Activated T-helper 1 cell treated with anti-CD3 and anti-CD28 coated beads, Interleukin-12 subunit alpha, Interleukin-12 subunit beta, Interleukin-2, Interleukin-4 antibody, amounts not matched to agents 30 ng/mL and 10 ng/mL and 1 ng/mL, durations not matched to agents 14 hours and 24 hours and 36 hours (primary cell): ENCODE results near the gene RNASE13. TPM values are rescaled to one million over a fixed set of nuclear protein-coding genes. Genes with fewer than 3 reads are reported as not detected.

ENCODE experiments used
- DNase-seq: peaks from one replicate; pipeline ENCODE4 v3.0.0; 2021; ENCODE audit warnings: low spot score
- H3K27ac Mint-ChIP-seq: one replicate; pipeline ENCODE4 v1.8.0; 2021; ENCODE audit warnings: mild to moderate bottlenecking, mixed read lengths
- H3K27me3 Mint-ChIP-seq: one replicate; pipeline ENCODE4 v1.8.0; 2022; ENCODE audit warnings: mild to moderate bottlenecking, moderate library complexity, mixed read lengths; ENCODE audit not compliant: insufficient read depth
- H3K36me3 Mint-ChIP-seq: one replicate; pipeline ENCODE4 v1.8.0; 2021; ENCODE audit warnings: low read depth, mixed read lengths
- H3K4me1 Mint-ChIP-seq: one replicate; pipeline ENCODE4 v1.8.0; 2021; ENCODE audit warnings: low read depth, mixed read lengths
- H3K4me3 Mint-ChIP-seq: one replicate; pipeline ENCODE4 v1.8.0; 2021; ENCODE audit warnings: mild to moderate bottlenecking, moderate library complexity, mixed read lengths
- H3K9me3 Mint-ChIP-seq: one replicate; pipeline ENCODE4 v1.8.0; 2021; ENCODE audit warnings: mixed read lengths
- intact Hi-C: fragments of 100-400 bp; cut with micrococcal nuclease; formaldehyde crosslinking; loops from one replicate; pipeline ENCODE4 v1.15.1; 2024
- total RNA-seq: library from RNA; stranded (reverse); gene quantifications from 2 replicates; pipeline ENCODE4 v1.2.3, GENCODE V29; 2022

Gene RNASE13
- total RNA-seq, 1 donor from 2014 or later: not detected

DNA sequence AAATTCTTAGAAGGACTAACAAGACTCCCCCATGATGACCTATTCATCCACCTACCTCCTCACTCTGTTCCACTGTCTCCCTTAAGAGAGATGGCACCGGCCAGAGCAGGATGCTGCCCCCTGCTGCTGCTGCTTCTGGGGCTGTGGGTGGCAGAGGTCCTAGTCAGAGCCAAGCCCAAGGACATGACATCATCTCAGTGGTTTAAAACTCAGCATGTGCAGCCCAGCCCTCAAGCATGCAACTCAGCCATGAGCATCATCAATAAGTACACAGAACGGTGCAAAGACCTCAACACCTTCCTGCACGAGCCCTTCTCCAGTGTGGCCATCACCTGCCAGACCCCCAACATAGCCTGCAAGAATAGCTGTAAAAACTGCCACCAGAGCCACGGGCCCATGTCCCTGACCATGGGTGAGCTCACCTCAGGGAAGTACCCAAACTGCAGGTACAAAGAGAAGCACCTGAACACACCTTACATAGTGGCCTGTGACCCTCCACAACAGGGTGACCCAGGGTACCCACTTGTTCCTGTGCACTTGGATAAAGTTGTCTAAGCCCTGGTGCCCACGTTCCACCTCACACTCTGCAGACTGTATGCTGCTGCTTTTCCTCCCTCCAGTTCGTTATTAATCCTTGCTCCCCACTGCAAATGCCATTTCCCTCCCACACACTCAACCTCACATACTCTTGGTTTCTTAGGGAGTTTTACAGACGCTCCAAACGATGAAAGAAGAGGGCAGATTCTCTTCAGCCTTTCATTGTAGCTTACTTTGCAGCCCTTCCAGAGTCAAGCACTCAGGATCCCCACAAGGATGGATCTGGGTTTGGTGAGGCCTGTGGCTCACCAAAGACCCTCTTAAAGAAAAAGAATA lies 23.4 kb upstream of the RNASE13 start, which contains the start of gene RNASE8:
Gene RNASE8 (plus strand): TSS at position 20 of the 873 bp plus-strand sequence. CDS start 71 bp downstream, at position 91.
- no peak within 1 kb of the TSS for H3K4me3 Mint-ChIP-seq
- DNase-seq: no peak
- H3K9me3 Mint-ChIP-seq: no peaks in the 10 kb centered on the region
- peaks cover 31% of the 10 kb centered on the region for H3K27me3 Mint-ChIP-seq
- intact Hi-C loops: loop anchor here (1.0 kb wide), 1 partner anchor 44 kb away; no protein-coding TSS in a partner anchor
- no peaks in the 10 kb centered on the region for H3K4me1 Mint-ChIP-seq
- H3K36me3 Mint-ChIP-seq: no peaks in the 10 kb centered on the region
- H3K27ac Mint-ChIP-seq: no peak within 1 kb of the TSS

DNA sequence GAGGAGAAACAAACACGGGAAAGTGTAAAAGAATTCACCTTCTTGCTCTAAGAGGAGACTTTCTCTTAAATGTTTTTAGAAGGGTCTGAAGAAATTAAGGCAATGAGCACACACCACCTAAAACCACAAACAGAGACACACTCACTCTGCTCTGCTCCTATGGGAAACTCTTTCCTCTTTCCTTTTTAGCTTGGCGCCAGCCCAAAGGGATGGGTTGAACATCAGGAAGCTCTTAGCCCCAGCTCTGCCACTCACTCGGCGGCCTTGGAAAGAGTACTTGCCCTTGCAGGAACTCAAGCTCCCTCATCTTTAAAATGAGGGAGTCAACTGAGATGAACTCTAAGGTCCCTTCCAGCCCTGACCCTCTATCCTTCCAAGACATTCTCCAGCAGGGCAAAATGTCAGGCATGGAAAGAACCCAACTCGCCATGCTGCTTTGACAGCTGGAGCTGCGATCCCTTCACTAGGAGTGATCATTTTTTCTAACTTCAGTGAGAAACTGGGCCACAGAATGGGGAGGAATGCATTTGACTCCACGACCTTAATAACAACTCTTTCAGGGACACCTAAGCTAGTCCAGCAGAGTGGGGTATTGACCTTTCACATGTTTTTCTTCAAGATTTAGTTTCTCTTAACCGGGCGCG lies 22.0 kb upstream of the RNASE13 start:
- Mint-ChIP-seq H3K27me3 (peaks cover 25% of the 10 kb centered on the region), H3K4me1 (no peaks in the 10 kb centered on the region), H3K36me3 (no peaks in the 10 kb centered on the region), H3K4me3 (no peak overlapping the region), H3K27ac (no peak overlapping the region), H3K9me3 (no peaks in the 10 kb centered on the region)
- no peak for DNase-seq
- intact Hi-C loops: loop anchor here (1.0 kb wide), 1 partner anchor 42 kb away; no protein-coding TSS in a partner anchor

DNA sequence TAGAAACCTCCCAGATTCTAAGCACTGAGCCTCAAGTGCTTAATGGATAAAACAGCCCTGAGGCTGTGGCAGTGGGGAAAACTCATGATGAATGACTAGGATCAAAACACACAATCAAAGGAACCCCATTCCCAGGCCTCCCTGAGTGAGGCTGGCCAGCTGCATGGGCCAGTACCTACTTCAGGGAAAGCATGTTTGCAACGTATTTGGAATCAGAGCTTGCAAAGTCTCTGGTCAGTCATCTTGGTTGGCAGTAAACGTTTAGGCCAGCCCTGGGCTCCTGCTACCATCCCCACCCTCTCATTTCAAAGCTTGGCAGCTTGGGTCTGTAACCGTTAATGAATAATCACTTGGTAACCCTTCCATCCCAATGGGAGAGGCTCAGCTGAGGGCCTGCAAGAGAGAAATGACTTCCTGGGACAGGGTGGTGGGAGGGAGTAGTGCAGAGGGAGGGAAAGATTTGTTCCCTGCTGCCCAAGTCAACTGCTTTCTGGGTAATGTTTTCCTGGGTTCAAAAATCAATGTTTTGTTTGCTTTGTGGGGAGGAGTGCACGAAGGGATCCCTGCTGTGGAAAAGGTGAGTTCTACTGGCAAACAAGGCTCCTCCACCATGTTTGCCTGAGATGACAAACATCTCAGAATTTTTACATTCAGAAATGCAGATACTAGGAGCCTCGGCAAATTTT lies 21.0 kb upstream of the RNASE13 start:
- Mint-ChIP-seq H3K4me3 (no peak overlapping the region), H3K9me3 (no peaks in the 10 kb centered on the region), H3K27me3 (peaks cover 22% of the 10 kb centered on the region), H3K27ac (no peak overlapping the region), H3K4me1 (no peaks in the 10 kb centered on the region), H3K36me3 (no peaks in the 10 kb centered on the region)
- no peak for DNase-seq
- intact Hi-C loops: no loop called here

DNA sequence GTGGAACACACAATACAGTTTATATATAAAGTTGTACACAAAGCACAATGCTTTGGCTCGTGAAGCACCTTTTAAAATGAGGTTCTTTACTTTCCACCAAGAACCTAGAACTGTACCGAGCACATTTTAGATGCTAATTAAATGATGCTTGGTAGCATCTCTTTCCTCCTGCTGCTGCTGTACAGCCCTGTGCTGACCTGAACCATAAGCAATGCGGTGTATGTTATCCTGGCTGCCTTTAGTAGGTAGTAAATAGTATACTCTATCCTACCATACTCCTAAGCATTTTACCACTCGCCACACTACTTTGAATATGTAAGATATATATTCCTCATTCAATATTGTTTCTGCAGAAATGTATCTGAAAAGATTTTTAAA lies 20.1 kb upstream of the RNASE13 start:
- H3K9me3 Mint-ChIP-seq: no peaks in the 10 kb centered on the region
- no peak overlapping the region for H3K27ac Mint-ChIP-seq
- no peak for DNase-seq
- H3K36me3 Mint-ChIP-seq: no peaks in the 10 kb centered on the region
- H3K4me1 Mint-ChIP-seq: no peaks in the 10 kb centered on the region
- intact Hi-C loops: no loop called here
- H3K27me3 Mint-ChIP-seq: peaks cover 18% of the 10 kb centered on the region
- no peak overlapping the region for H3K4me3 Mint-ChIP-seq

DNA sequence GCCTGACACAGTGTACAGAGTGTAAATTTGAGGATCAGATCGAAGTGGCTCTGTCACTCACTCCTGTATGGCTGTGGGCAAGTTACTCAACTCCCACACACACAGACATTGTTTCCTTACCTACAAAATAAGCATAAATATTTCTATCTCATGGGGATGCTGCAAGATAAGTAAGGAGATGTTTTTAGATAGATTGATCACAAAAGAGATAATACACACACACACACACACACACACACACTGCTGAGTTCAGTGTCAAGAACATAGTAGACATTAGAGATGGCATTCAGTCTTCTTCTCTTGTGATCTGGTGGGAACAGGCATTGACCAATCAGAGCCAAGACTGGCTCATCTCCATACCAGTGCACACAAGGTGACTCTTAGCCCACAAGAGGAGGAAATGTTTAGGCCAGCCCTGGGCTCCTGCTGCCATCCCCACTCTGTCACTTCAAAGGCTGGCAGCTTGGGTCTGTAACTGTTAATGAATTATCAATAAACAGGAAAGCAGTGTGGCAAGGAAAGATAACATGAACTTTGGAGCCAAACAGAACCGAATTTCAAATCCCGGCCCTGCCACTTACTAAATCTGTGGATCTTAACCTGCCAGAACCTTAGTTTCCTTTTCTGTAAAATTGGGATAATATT lies 19.6 kb upstream of the RNASE13 start:
- Mint-ChIP-seq H3K36me3 (no peaks in the 10 kb centered on the region), H3K4me3 (no peak overlapping the region), H3K27me3 (peaks cover 18% of the 10 kb centered on the region), H3K9me3 (no peaks in the 10 kb centered on the region), H3K27ac (no peak overlapping the region), H3K4me1 (no peaks in the 10 kb centered on the region)
- intact Hi-C loops: no loop called here
- DNase-seq: no peak

DNA sequence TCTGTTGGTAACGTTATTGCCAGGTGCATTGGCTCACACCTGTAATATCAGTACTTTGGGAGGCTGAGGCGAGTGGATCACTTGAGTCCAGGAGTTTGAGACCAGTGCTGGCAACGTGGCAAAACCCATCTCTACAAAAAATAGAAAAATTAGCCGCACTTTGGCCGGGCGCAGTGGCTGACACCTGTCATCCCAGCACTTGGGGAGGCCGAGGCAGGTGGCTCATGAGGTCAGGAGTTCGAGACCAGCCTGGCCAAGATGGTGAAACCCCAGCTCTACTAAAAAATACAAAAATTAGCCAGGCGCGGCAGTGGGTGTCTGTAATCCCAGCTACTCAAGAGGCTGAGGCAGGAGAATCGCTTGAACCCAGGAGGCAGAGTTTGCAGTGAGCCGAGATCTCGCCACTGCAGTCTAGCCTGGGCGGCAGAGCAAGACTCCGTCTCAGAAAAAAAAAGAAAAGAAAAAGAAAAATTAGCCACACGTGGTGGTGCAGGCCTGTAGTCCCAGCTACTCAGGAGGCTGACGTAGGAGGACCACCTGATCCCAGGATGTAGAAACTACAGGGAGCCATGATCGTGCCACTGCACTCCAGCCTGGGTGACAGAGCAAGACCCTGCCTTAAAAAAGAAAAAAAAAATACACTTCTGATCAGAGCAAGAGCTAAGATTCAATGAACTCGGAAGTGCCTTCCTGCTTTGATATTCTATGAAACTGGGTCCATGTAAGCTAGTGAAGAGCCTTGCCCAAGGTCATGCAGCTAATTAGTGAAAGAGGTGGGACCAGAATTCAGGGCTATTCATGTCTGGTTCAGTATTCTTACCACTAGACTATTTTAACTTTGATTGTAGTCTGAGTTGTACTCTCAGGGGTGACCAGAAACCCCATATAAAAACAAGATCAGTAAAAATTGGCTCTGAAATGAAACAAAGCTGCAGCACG lies 18.8 kb upstream of the RNASE13 start:
- intact Hi-C loops: no loop called here
- Mint-ChIP-seq H3K36me3 (no peaks in the 10 kb centered on the region), H3K4me3 (no peak overlapping the region), H3K27ac (no peak overlapping the region), H3K9me3 (no peaks in the 10 kb centered on the region), H3K4me1 (no peaks in the 10 kb centered on the region), H3K27me3 (peaks cover 20% of the 10 kb centered on the region)
- DNase-seq: no peak

DNA sequence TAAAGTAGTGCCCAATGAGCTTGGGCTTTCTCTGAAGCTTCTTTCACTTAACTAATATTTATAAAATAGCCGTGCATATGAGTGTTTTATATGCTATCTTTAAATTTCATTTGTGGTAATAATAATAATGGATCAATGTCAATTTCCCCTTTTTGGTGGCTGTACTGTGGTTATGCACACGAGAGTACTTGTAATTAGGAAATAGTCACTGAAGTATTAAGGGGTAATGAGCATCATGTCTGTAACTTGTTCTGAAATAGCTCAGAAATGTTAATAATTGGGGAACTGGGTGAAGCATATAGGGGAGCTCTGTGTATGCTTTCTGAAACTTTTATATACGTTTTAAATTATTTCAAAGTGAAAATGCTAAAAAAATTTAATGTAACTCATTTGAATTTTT lies 16.0 kb upstream of the RNASE13 start:
- Mint-ChIP-seq H3K27ac (no peak overlapping the region), H3K27me3 (peaks cover 17% of the 10 kb centered on the region), H3K9me3 (no peaks in the 10 kb centered on the region), H3K4me1 (no peaks in the 10 kb centered on the region), H3K36me3 (no peaks in the 10 kb centered on the region), H3K4me3 (no peak overlapping the region)
- no peak for DNase-seq
- intact Hi-C loops: no loop called here

DNA sequence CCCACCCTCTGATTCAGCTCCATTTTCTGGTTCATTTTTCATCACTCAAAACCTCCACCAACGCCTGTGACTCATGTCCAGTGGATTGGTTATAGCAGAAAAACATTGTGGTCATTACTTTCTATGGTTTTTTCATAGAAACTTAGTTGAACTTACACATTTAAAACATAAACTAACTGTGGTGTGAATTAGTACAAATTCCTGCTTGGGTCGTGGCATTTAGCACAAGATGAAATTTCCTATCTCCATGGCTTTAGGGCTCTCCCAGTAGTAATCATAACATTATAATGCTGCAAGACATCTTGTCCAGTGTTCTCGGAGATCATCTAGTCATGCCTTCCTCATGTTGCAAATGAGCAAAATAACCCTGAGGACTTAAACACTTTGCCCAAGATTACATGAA lies 14.7 kb upstream of the RNASE13 start:
- H3K27me3 Mint-ChIP-seq: peaks cover 25% of the 10 kb centered on the region
- DNase-seq: no peak
- no peak overlapping the region for H3K27ac Mint-ChIP-seq
- intact Hi-C loops: no loop called here
- no peaks in the 10 kb centered on the region for H3K4me1 Mint-ChIP-seq
- no peaks in the 10 kb centered on the region for H3K36me3 Mint-ChIP-seq
- no peak overlapping the region for H3K4me3 Mint-ChIP-seq
- H3K9me3 Mint-ChIP-seq: no peaks in the 10 kb centered on the region

DNA sequence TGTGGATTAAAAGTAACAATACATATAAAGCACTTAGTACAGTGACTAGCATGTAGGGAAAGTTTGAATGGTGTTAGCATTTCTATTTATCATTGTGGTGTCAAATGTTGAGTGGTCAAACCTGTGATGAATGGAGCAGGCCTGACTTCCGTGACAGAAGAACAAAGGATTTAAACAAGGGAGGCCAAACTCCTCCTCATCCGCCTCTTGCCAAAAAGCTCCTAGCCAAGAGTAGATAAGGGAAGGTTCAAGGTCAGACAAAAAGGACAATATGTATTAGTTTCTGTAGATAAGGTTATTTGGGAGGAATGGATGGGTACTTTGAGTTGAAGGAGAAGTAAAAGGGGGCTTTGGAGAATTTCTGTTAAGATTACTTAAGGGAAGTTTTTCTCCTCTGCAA lies 14.0 kb upstream of the RNASE13 start:
- Mint-ChIP-seq H3K36me3 (no peaks in the 10 kb centered on the region), H3K9me3 (no peaks in the 10 kb centered on the region), H3K27me3 (peaks cover 27% of the 10 kb centered on the region), H3K4me3 (no peak overlapping the region), H3K4me1 (no peaks in the 10 kb centered on the region), H3K27ac (no peak overlapping the region)
- intact Hi-C loops: no loop called here
- no peak for DNase-seq

DNA sequence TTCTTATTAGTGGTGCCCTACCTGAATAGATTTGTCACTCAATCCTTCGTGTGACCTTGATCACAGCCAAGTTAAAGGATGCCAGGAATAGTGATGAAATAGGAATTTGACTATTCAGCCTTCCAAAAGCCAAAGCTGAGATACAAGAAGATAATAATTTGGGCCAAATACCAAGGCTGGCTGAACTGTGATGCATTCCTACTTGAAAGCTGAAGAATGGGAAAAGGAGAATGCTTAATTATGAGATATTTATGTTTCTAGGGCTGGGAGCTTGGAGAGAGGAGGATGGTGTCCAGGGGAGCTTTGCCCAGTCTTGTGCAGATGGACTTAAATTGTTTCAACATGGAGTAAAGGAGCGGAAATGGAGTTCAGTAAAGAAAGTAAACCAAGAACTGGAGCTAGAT lies 12.8 kb upstream of the RNASE13 start:
- Mint-ChIP-seq H3K27ac (no peak overlapping the region), H3K4me1 (no peaks in the 10 kb centered on the region), H3K27me3 (peaks cover 26% of the 10 kb centered on the region), H3K4me3 (no peak overlapping the region), H3K9me3 (no peaks in the 10 kb centered on the region), H3K36me3 (no peaks in the 10 kb centered on the region)
- DNase-seq: no peak
- intact Hi-C loops: no loop called here

DNA sequence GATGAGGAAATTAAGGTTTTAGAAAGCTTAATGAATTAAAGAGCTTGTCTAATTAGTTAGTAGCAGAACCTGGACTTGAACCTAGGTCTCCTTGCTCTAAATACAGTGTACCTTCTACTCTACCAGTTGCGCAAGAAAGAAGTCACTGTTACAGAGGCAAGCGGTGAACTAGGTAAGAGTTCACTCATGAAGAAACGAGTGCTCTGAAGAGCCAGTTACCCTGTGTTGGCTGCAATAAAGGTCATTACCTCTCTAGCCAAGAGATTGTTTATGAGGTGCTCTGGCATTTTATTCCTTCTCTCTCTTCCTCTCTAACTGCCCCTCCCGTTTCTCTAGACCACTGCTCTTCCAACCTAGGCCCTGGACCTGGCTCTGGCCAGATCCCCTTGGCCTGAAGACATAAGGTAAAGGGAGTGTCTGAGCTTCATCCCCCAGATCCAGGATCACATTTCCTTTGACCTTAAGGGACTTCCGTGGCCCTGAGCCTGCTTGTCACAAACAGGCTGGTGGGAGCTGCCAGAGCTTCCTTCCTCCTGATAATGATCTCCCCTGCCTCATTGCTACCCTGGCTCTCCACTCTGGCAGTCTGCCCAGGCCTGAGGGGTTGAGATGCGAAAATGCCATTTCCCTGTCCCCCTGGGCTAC lies 9.5 kb upstream of the RNASE13 start:
- intact Hi-C loops: no loop called here
- H3K36me3 Mint-ChIP-seq: no peaks in the 10 kb centered on the region
- H3K27me3 Mint-ChIP-seq: peaks cover 19% of the 10 kb centered on the region
- no peak overlapping the region for H3K27ac Mint-ChIP-seq
- H3K4me3 Mint-ChIP-seq: no peak overlapping the region
- H3K4me1 Mint-ChIP-seq: no peaks in the 10 kb centered on the region
- DNase-seq: no peak
- H3K9me3 Mint-ChIP-seq: no peaks in the 10 kb centered on the region
